SH-SY5Y (cell line): Measurements from ENCODE around the gene ASB1.

Source experiments
- GATA2 ChIP-seq: IDR thresholded peaks from 2 replicates; pipeline ENCODE4 v1.6.1; 2011; ENCODE audit warnings: mild to moderate bottlenecking, low read depth, low read length
- GATA3 ChIP-seq: IDR thresholded peaks from 2 replicates; pipeline ENCODE4 v1.6.1; 2011; ENCODE audit warnings: low read depth, mild to moderate bottlenecking, low read length, moderate library complexity

- TF ChIP-seq GATA2 (no peak), GATA3 (no peak)
Observed at GRCh38 chr2:238456970-238457926, 30.5 kb downstream of the ASB1 start.
